ENCODE results near the gene ABCA2.
"Not testable (repeated sequence)": the region's sequence is repeated elsewhere in the genome, so short reads cannot be mapped to it uniquely, and the experiment has no call there.

Gene ABCA2

DNA sequence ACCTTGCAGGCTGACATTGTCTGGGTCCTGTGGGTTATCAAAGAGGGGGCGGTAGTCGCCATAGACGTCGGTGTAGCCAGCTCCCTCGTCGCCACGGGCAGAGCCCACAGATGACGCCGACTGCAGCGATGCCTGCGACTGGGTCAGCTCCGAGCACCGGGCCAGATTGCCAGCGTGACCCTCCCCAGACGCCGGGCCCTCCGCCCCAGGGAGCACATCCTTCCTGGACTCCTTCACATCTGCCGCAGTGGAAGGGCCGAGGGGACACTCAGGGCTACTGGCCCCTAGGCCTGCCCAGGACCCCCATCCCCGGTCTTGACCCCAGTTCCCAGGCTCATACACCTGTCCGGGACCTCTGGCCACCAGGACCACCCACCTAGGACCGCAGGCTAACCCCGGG lies 13.9 kb downstream of the ABCA2 start:
- no peak for DNase-seq

DNA sequence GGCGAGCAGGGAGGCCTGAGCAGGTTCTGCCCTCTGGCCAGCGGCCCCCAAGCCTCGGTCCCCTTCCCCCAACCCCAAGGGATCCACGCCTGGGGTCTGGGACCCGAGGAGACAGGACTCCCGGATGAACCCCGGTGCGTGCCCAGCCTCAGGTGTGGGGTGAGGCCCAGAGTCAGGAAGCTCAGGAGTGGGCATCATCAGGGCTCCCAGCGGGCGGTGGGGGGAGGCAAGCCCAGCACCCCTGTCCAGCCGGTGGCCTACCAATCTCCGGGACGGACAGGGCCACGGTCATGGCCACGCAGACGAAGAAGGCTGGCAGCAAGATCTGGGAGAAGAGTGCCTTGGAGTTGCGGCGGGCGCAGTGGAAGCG lies 14.5 kb downstream of the ABCA2 start:
- no peak for DNase-seq

DNA sequence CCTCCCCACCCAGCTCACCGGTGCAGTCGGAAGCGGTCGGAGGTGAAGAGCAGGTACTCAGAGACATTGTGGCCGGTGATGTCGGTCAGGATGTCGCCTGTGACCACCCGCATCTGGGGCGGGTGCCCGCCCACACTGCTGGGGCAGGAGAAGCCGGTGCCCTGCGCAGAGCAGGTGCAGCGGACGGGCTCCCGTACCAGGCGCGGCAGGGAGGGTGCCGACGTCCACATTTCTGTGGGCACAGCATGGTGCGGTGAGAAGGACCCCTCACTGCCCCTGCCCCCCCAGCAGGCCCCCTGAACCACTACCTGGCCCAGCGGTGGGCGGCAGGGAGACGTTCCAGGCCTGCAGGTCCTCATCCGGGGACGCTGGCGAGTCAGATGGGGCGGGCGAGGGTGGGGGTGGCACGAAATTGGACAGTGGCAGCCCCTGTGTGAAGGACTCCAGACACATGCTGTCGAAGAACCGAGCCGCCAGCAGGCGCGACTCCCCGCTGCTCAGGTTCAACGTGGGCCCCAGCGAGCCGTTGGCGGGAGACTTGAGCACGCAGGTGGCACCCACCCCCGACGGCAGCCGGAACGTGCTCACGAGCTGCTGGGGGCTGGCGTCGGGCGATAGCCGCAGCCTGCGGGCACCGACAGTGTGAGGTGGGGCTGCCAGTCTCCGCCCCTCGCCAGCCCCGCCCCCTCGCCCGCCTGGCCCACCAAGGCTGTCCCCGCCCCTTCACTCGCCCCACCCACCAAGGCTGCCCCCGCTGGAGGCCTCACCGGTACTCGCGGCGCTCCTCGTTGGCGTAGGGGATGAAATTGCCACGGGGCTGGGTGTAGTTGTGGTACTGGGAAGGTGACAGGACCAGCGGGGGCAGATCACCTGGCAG lies 15.1 kb downstream of the ABCA2 start:
- no peak for DNase-seq

DNA sequence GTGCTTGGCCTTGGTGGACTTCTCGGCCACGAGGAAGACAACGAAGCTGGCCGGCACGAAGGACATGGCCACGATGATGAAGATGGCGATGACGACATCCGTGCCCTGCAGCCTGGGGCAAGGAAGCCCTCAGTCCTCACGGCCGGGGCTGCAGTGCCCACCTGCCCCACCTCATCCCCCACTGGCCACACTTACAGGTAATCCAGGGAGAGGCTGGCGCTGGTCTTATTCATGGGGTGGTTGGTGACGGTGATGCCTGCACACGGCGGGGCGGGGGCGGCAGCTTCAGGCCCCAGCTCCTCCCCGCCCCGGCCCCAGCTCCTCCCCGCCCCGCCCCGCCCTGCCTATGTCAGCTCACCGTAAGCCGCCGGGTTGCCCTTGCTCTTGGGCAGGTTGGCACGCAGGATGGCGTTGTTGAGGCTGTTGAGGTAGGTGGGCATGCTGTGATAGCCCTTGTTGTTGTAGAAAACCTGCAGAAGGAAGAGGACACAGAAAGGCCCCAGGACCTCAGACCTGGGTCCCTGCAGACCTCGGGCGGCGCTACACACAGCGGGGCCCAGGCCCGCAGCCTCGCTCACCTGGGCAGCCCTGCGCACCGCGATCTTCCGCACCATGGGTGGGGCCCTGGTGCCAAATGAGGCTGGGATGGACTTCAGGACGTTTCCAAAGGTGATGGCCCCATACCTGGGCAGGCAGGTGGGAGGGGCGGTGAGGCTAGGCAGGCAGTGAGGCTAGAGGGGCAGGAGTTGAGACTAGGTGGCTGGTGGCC lies 15.9 kb downstream of the ABCA2 start:
- DNase-seq: no peak

DNA sequence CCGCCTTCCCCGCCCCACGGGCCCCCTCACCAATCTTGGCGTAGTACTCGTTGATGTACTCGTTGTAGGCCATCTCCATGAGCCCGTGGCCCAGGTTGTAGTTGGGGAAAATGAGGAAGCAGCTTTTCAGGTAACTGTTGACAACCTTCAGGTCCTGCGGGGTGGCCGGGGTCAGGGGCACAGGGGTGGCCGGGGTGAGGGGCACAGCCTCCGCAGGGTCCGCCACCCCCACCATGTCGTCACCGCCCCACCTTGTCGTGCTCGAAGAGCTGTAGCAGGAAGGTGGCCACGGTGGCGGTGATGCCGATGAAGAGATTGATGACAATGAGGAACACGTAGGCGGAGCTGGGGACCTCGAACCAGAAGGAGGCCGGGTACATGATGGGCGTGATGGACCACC lies 16.9 kb downstream of the ABCA2 start:
- DNase-seq: no peak

DNA sequence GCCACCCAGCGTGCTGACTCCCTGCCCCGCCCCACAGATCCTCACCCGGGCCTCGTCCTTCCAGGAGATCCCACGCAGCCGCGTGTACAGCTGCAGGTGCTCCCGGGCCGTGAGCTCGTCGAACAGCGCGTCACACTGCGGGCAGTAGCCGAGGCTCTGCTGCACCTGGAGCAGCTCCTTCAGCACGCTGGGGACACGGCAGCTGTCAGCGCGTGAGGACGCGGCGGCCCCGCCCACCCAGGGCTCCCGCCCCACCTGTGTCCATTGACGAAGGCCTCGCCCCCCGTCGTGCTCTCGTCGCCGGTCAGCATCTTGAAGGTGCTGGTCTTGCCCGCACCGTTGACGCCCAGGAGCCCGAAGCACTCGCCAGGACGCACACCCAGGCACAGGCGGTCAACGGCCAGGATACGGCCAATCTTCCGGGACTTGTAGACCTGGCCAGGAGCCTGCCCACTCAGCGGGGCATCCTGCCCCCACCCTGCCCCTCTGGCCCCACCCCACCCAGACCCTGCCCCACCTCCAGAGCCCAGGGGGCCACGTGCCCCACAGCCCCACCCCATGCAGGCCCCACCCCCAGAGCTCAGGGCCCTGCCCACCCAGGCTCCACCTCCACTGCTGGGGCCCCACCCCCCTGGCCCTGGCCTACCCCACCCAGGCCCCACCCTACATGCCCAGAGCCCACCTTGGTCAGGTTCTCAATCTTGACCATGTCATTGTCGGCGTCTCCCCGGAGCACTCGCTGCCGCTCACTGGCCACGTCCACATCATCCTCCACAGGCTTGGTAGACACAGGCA lies 17.9 kb downstream of the ABCA2 start:
- DNase-seq: no peak

DNA sequence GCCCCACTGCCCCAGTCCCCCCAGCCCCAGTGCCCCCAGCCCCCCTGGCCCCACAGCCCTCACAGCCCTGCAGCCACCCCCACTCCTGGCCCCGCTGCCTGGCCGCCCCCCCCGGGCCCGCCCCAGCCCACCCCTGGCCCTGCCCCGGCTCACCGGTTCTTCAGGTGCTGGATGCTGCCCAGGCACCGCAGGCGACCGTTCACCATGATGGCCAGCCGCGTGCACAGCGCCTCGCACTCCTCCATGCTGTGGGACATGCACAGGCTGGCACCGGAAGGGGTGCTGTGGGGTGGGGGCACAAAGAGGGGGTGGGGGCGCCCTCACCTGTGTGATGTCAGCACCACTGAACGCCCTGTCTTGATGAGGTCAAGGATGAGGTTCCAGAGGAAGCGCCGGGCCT lies 18.8 kb downstream of the ABCA2 start:
- DNase-seq: no peak

DNA sequence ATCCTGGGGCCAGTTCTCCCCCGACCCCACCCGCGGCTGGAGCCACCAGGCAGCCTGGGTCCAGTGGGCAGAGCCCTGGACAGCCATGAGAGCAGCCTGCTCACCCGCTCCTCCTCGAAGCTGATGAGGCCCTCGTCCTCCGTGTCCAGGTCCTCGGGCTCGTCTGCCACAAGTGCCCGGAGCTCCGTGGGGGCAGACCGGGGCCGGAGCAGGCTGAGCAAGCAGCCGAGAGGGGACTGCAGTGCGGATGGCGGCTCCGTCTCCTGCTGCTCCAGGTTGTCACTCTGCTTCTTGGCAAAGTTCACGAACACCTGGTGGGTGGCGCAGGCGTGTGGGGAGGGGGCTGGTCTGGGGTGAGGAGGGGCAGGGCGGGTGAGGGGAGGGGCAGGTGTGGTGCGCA lies 19.7 kb downstream of the ABCA2 start:
- DNase-seq: no peak

DNA sequence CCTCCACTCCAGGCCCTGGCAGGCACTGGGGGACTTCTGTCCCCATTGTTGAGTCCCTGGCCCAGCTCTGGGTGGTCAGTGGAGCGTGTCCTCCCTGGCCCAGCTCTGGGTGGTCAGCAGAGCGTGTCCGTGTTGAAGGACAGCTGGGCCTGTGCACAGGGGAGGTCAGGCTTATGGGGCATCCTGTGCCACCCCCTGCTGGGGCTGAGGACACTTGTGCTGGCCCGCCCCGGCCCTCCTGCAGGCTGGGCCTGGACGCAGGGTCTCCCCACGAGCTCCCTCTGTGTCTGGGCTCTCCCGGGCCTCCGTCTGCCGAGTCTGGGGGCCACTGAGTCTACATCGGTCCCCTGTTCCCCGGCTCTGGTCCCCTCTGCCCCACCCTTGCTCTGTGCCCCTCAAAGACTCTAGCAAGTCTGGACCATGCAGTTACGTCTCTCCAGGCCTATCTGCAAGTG lies 20.2 kb downstream of the ABCA2 start:
- no peak for DNase-seq

DNA sequence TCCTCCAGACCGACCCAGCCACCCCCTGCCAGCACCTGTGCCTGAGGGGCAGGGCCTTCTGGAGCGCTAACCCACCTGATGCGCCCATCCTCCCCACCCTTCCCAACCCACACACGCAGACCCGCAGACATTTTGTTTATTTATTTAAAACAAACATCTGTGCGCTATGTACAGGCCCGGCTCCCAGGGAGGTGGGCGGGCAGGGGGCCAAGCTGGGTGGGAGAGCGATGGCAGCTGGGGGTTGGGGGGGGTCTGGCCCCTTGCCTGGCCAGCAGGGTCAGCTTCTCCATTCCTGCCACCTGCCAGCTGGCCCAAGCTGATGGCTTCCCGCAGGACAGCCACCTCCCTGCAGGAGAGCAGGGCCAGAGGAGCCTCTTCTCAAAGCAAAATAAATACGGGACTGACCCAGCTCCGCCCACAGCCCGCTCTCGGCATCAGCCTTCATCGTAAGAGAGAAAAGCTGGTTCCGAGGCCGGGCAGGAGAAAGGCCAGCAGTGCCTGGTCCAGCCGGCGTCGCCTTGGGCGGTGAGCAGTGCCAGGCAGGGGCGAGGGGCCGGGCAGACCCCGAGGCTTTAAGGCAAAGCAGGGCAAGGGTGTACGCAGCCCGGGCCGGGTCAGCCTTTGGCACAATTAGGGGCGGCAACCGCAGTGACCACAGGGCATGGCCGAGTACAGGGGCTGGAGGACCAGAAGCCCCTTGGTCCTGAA lies 20.8 kb downstream of the ABCA2 start:
- DNase-seq: no peak

DNA sequence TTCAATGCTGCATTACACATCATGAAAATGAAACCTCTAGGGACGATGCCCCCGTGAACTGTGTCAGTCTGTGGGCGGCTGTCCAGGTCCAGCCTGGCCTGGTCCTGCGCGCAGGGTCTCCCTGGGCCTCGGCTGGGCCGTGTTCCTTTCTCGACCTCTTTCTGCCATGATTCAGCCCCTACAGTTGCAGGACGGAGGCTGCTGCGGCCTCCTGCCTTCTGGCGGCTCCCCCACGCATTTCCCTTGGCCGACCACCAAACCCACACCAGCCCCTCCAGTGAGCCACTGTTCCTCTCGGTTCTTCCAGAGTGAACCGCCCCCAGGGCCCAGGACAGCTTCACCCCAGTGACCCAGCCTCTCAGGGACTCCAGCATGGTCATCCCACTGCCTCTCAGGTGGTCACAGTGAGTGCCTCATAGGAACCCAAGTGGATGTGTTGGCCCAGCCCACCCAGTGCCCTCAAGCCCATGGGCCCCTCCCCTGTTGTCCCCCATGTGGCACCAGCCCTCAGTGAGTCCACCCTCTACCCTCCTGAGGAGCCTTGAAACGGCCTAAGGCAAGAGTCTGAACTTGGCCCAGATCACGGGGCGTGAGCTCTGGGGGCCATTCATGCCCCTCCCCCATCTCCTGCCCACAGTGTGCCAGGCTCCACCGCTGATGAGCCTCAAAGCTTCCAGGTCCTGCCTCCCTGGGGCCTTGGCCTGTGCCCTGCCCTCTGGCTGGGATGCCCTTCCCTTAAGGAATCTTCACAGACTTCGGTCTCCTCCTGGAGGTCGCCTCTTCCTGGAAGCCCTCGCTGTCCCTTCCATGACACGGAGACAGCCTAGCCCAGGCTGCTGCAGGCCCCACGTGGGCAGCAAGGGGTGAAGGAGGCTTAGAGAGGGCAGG lies 21.7 kb downstream of the ABCA2 start:
- no peak for DNase-seq

DNA sequence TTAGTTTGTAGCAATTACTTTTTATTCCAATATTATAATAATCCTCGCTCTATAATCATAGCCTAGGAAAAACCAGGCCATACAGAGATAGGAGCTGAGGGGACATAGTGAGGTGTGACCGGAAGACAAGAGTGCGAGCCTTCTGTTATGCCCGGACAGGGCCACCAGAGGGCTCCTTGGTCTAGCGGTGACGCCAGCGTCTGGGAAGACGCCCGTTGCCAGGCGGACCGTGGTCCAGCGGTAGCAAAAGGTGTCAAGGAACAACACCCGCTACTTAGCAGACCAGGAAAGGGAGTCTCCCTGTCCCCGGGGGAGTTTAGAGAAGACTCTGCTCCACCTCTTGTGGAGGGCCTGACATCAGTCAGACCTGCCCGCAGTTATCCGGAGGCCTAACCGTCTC lies 23.8 kb downstream of the ABCA2 start:
- DNase-seq: not testable (repeated sequence)

DNA sequence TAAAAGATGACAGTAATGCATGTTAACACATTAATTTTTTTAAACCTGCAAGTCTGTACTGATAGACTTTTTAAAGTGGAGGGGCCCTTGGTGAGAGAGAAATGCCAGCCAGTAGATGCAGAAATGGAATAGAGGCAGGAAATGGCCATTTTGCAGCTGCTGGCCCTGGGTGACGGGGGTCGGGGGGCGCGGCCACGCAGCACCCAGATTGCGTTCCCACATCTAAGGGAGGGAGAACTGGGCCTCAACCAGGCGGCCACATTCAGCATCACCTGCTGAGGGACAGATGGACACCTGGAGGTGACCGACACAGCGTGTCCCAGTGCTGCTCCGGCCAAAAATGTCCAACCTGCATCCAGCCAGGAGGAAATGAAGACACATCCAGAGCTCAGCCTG lies 25.4 kb downstream of the ABCA2 start:
- no peak for DNase-seq

DNA sequence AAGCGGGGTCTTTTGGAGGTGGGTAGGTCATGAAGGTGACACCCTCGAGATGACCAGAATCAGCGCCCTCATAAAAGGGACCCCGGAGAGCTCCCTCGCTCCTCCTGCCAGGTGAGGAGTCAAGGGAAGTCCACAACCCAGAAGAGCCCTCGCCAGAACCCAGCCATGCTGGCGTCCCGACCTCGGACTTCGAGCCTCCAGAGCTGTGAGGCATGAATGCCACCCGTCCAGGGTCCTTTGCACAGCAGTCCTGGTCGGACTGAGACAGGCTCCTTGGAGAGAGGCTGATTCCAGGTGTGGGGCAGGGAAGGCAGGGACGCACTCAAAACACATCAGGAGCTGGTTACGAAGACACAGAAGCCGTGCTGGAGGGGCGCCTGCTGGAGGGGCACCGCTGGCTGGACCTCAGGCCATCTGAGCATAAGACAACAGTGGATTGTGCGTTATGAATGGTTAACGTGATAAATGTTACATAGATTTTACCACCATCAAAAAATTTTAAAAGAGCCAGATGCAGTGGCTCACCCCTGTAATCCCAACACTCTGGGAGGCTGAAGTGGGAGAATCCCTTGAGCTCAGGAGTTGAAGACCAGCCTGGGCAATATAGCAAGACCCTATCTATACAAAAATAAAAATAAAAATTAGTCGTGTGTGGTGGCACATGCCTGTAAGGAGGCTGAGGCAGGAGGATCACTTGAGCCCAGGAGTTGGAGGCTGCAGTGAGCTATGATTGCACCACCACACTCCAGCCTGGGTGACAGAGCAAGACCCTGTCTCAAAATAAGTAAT lies 26.0 kb downstream of the ABCA2 start:
- no peak for DNase-seq

DNA sequence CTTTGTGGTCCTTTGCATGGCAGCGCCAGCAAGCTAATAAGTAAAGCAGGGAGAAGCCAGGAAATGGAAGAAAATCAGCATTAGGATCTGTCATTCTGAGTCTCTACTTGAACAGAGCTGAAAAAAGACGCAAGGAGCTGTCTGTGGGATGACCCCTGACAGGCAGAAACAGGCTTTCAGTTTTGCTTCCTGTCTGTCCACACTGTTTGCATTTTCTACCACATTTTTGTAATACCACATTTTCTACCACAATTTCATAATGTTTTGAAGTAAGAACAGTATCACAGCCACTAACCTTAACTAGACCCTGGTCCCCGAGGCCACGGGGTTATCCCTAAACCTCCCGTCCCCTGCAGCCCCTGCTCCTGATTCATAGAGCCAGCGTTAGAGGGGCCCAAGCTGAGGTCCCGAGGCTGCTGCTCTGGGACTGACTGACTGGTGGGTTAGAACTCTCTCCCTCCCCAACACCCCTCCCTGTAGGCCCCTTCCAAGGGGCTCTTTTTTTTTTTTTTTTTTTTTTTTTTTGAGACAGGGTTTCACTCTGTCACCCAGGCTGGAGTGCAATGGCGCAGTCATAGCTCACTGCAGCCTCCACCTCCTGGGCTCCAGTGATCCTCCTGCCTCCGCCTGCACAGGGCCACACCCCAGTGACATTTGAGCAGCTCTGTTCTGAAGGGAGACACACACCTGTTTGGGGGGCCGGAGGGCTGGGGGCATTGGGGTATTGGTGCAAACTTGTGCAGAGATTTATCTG lies 27.7 kb downstream of the ABCA2 start:
- DNase-seq: no peak

DNA sequence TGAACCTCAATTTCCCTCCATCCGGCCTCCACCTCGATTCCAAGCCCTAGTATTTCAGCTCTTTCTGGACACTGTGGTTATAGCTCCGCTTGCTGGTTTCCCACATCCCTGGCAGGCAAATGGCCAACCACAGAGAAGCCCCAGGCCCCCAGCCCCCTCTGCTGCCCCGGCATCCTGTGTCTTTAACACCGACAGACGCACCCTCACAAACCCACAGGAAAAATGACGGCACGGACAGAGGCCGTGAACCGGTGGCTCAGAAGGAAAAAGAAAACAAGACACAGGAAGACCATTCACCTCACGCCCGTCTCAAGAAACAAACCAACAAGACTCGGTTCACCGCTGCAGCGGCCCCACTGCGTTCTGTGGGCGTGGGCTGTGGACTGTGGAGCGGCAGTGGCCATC lies 30.2 kb downstream of the ABCA2 start:
- DNase-seq: no peak

DNA sequence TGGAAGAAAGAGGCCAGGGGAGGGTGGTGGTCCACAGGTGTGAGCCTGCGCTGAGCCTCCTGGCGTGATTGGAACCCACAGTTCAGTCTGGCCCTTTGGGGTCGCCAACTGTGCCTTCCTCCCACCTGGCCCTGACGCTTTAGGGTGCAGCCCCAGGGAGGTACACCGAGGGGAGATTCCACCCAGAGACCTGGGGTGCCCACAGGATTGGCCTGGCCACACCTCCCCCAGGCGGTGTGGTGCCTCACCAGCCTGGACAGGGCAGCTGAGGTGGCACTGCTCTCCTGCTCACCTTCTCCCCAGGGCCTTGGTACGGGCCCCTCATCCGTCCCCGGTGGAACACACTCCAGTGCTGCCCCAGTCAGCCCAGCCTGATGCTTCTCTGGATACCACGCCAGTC lies 30.7 kb downstream of the ABCA2 start:
- no peak for DNase-seq

DNA sequence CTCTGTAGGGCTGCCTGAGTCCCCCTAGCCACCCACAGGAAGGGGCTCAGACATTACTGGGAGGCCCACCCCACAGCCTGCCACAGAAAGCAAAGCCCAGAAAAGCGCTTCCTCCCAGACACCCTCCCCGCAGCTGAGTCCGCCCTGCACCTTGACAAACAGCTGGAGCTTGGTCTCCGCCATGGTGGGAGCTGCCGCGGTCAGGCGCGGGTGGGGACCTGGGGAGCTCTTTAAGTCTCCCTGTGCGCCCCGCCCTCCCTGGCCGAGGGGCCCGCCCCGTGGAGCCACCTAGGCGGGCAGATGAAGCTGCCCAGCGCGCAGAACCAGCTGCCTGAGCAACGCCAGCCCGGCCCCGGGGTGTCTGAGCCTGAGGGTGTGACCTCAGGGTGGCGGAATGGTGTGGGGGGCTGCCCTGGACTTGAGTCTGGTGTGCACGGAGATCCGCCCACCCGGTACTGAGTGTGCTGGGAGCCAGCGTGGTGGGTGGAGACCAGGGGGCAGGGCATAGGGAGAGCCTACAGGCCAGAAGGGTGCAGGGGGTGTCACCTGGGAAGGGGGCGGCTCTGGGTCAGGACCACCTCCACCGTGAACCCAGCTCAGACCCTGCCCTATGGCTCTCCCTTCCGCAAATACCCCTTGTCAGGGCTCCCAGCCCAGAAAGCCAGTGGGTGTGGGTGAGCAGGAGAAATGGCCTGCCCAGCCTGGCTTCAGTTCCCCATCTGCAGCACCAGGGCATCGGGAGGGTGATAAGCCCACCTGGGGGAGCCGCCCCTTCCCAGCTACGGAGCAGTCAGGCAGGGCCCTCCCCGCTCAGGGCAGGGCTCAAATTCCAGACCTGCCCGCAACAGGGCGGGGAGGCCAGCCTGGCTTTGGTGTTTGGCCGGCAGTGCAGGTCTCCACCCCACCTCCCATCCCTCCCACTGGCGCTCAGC lies 31.4 kb downstream of the ABCA2 start, which contains the start of gene CLIC3:
Gene CLIC3 (minus strand): TSS at position 208 of the 932 bp plus-strand sequence. CDS start 25 bp downstream, at position 183.
- no peak for DNase-seq

Data from right kidney (tissue), 1 donor.